Natural killer cell (primary cell): Measurements from ENCODE around the gene KLHDC7A. TPM values are rescaled to one million over a fixed set of nuclear protein-coding genes. Genes with fewer than 3 reads are reported as not detected.

ENCODE experiments used
- ATAC-seq, 3 donors: fragments of 150-1000 bp in 2 of 3; fragments of 200-7000 bp in 1 of 3; cut with Tn5 transposase; 1 replicate in 1 of 3; 2 replicates in 2 of 3; pipeline ENCODE4 v1.10.0; 2021; ENCODE audit warnings: mild to moderate bottlenecking in 2 of 3, moderate library complexity in 2 of 3
- DNase-seq, 2 donors: peaks; one replicate each; pipeline versions ENCODE4 v3.0.0 to v3.0.0-alpha.2; 2013 to 2021; ENCODE audit warnings: mixed read lengths in 1 of 2
- H3K27ac ChIP-seq: one replicate; pipeline ENCODE4 v1.5.1; 2013; ENCODE audit warnings: mild to moderate bottlenecking, low read length
- H3K27me3 ChIP-seq: one replicate; pipeline ENCODE4 v1.6.1; 2013; ENCODE audit warnings: low read length; ENCODE audit not compliant: control insufficient read depth, insufficient read depth
- H3K36me3 ChIP-seq: one replicate; pipeline ENCODE4 v1.6.1; 2013; ENCODE audit warnings: low read length; ENCODE audit not compliant: control insufficient read depth, insufficient read depth
- H3K4me1 ChIP-seq: one replicate; pipeline ENCODE4 v1.6.1; 2013; ENCODE audit warnings: low read length; ENCODE audit not compliant: control insufficient read depth, insufficient read depth
- H3K4me3 ChIP-seq: one replicate; pipeline ENCODE4 v1.5.1; 2013; ENCODE audit warnings: low read length
- H3K9me3 ChIP-seq: one replicate; pipeline ENCODE4 v1.6.1; 2013; ENCODE audit warnings: low read length; ENCODE audit not compliant: control insufficient read depth, insufficient read depth
- H3K27ac Mint-ChIP-seq, 2 donors: one replicate each; pipeline ENCODE4 v1.8.0; 2022; ENCODE audit warnings: mild to moderate bottlenecking in 2 of 2, mixed read lengths in 2 of 2, moderate library complexity in 1 of 2
- H3K27me3 Mint-ChIP-seq, 2 donors: one replicate each; pipeline ENCODE4 v1.8.0; 2022; ENCODE audit warnings: low read depth in 2 of 2, mixed read lengths in 2 of 2
- H3K36me3 Mint-ChIP-seq: one replicate; pipeline ENCODE4 v1.8.0; 2022; ENCODE audit warnings: mixed read lengths
- H3K4me1 Mint-ChIP-seq, 2 donors: one replicate each; pipeline ENCODE4 v1.8.0; 2022; ENCODE audit warnings: mixed read lengths in 2 of 2
- H3K4me3 Mint-ChIP-seq: one replicate; pipeline ENCODE4 v1.8.0; 2022; ENCODE audit warnings: mild to moderate bottlenecking, moderate library complexity, mixed read lengths
- H3K9me3 Mint-ChIP-seq, 2 donors: one replicate each; pipeline ENCODE4 v1.8.0; 2022; ENCODE audit warnings: mixed read lengths in 2 of 2
- whole genome bisulfite sequencing: methylation state at CpG from one replicate; pipeline ENCODE4 v1.1.7; 2013; ENCODE audit warnings: missing lambda C conversion rate; ENCODE audit not compliant: insufficient coverage; 5-methylcytosine and 5-hydroxymethylcytosine counted together
- intact Hi-C: fragments of 100-400 bp; cut with micrococcal nuclease; formaldehyde crosslinking; loops from one replicate; pipeline ENCODE4 v1.14.2; 2022
- total RNA-seq, 4 donors: library from RNA; stranded (reverse); fragments of 120-200 nt in 1 of 4; gene quantifications; one replicate each; pipeline versions ENCODE4 v1.2.3 to v1.2.4, GENCODE V29; 2013 to 2022
- TF ChIP-seq, protein P1 (sequence below): fragments of 200-600 bp; IDR thresholded peaks from one replicate; pipeline ENCODE4 v1.8.0; 2022; ENCODE audit warnings: antibody characterized with exemption

KLHDC7A gene
- total RNA-seq, 3 donors from 2014 or later (not counting 1 experiment from before 2014, with no cell fraction given), result 0.43 TPM; not detected in 2

DNA sequence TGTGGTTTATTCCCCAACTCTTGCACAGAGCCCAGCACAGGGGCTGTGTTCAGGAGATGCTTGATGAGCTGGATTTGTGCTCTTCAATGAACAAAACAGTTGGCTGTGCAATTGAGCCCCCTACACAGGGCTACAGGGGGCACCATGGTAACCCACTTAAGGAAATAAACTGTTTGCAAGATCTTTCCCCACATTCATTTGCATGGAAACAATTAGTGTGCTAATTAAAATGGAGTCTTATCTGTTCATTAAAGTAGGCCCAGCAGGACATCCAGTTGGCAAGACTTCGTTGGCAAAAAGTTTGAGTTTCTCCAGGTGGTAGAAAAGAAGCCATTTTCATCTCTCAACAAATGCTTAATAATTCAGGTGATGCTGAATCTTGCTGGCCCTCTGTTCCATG, 15.3 kb downstream of the KLHDC7A start:
- 60% methylated on average over 1 of the region's 1 CpG for WGBS

DNA sequence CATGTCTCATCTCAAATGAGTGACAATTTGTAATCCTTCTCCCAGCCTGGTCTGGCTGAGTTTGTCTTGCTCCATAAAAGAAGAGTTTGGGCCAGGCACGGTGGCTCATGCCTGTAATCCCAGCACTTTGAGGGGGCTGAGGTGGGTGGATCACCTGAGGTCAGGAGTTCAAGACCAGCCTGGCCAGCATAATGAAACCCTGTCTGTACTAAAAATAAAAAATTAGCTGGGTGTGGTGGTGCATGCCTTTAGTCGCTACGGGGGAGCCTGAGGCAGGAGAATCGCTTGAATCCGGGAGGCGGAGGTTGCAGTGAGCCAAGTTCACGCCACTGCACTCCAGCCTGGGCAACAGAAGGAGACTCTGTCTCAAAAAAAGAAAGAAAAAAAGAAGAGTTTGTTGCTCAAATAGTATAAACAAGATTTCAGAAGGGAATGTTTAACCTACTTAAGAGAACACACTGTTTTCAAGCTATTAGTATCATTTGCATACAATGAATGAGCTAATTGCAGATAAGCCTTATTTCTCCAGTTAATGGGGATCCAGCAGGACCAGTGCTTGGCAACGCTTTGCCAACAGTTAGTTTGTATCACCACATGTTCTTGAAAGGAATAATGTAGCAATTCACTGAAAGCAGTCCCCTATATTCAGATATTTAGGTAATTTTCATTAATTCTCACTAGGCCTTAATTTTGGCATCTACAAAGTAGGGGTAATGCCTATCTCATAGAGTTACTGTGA, 15.9 kb downstream of the KLHDC7A start:
- H3K36me3 Mint-ChIP-seq, result no peaks in the 10 kb centered on the region
- H3K9me3 Mint-ChIP-seq, result no peaks in the 10 kb centered on the region
- H3K27me3 Mint-ChIP-seq, result peaks cover 24 to 32% of the 10 kb centered on the region in 2 donors

More for the DNA sequence above, 15.3 kb downstream of the KLHDC7A start:
- TF ChIP-seq, protein P1, sequence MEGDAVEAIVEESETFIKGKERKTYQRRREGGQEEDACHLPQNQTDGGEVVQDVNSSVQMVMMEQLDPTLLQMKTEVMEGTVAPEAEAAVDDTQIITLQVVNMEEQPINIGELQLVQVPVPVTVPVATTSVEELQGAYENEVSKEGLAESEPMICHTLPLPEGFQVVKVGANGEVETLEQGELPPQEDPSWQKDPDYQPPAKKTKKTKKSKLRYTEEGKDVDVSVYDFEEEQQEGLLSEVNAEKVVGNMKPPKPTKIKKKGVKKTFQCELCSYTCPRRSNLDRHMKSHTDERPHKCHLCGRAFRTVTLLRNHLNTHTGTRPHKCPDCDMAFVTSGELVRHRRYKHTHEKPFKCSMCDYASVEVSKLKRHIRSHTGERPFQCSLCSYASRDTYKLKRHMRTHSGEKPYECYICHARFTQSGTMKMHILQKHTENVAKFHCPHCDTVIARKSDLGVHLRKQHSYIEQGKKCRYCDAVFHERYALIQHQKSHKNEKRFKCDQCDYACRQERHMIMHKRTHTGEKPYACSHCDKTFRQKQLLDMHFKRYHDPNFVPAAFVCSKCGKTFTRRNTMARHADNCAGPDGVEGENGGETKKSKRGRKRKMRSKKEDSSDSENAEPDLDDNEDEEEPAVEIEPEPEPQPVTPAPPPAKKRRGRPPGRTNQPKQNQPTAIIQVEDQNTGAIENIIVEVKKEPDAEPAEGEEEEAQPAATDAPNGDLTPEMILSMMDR, result no peak
- Mint-ChIP-seq H3K4me3 (no peak overlapping the region), H3K4me1 (no peaks in the 10 kb centered on the region), H3K27me3 (peaks cover 24 to 37% of the 10 kb centered on the region in 2 donors), H3K27ac (no peak overlapping the region), H3K9me3 (no peaks in the 10 kb centered on the region), H3K36me3 (no peaks in the 10 kb centered on the region)
- no peaks in the 10 kb centered on the region for H3K36me3 ChIP-seq
- DNase-seq (no peak), ATAC-seq (no peak)
- no peak overlapping the region for H3K27ac ChIP-seq
- H3K4me3 ChIP-seq, result no peak overlapping the region
- no peaks in the 10 kb centered on the region for H3K9me3 ChIP-seq
- intact Hi-C loops, result no loop called here
- no peaks in the 10 kb centered on the region for H3K27me3 ChIP-seq
- H3K4me1 ChIP-seq, result no peaks in the 10 kb centered on the region

DNA sequence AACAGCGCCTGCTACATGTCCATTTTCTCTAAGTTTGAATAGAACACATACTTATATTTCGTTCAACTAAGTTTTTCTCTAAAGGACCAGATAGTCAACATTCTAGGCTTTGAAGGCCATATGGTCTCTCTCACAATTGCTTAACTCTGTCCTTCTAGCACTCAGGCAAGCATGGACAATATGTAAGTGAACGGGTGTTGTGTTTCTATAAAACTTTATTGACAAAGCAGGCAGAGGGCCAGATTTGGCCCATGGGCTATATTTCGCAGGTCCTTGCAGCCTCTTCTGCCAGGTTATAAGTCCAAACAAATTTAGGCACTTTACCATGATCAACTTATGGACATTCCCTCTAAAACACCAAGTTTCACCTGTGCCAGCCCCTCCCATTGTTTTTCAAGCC, 21.1 kb downstream of the KLHDC7A start:
- H3K36me3 Mint-ChIP-seq, result no peaks in the 10 kb centered on the region
- ATAC-seq, result no peak
- TF ChIP-seq, protein P1, result no peak
- no peak overlapping the region for H3K4me3 Mint-ChIP-seq
- Histone ChIP-seq H3K4me3 (no peak overlapping the region), H3K4me1 (no peaks in the 10 kb centered on the region), H3K9me3 (no peaks in the 10 kb centered on the region), H3K27me3 (no peaks in the 10 kb centered on the region), H3K27ac (no peak overlapping the region), H3K36me3 (no peaks in the 10 kb centered on the region)
- H3K27me3 Mint-ChIP-seq, result peaks cover 16 to 21% of the 10 kb centered on the region in 2 donors
- no peaks in the 10 kb centered on the region for H3K4me1 Mint-ChIP-seq
- intact Hi-C loops, result no loop called here
- no peak for DNase-seq
- WGBS, result 90% methylated on average over 4 of the region's 4 CpGs
- no peak overlapping the region for H3K27ac Mint-ChIP-seq
- no peaks in the 10 kb centered on the region for H3K9me3 Mint-ChIP-seq

More for the DNA sequence above, 15.9 kb downstream of the KLHDC7A start:
- Mint-ChIP-seq H3K27ac (no peak overlapping the region), H3K4me3 (no peak overlapping the region), H3K4me1 (no peaks in the 10 kb centered on the region)
- H3K27ac ChIP-seq, result no peak overlapping the region
- no peaks in the 10 kb centered on the region for H3K4me1 ChIP-seq
- WGBS, result 89% methylated on average over 8 of the region's 8 CpGs
- ATAC-seq, result no peak
- no peak overlapping the region for H3K4me3 ChIP-seq
- intact Hi-C loops, result no loop called here
- DNase-seq, result no peak
- TF ChIP-seq, protein P1, result no peak
- no peaks in the 10 kb centered on the region for H3K9me3 ChIP-seq
- H3K36me3 ChIP-seq, result no peaks in the 10 kb centered on the region
- H3K27me3 ChIP-seq, result no peaks in the 10 kb centered on the region

DNA sequence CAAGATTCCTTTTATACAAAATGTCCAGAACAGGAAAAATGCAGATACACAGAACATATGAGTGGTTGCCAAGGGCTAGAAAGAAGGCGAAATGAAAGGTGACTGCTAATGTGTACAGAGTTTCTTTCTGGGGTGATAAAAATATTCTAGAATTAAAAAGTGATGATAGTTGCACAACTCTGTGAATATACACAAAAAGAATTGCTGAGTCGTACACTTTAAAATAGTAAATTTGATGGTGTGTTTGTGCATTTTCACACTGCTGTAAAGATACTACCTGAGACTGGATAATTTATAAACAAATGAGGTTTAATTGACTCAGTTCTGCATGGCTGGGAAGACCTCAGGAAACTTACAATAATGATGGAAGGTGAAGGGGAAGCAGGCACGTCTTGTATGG, 23.9 kb downstream of the KLHDC7A start:
- Histone ChIP-seq H3K4me3 (no peak overlapping the region), H3K27me3 (peaks cover 3% of the 10 kb centered on the region), H3K9me3 (no peaks in the 10 kb centered on the region), H3K27ac (no peak overlapping the region), H3K36me3 (no peaks in the 10 kb centered on the region), H3K4me1 (no peaks in the 10 kb centered on the region)
- peaks cover 0 to 2% of the 10 kb centered on the region in 2 donors for H3K9me3 Mint-ChIP-seq
- TF ChIP-seq, protein P1, result no peak
- no peaks in the 10 kb centered on the region for H3K36me3 Mint-ChIP-seq
- H3K4me1 Mint-ChIP-seq, result no peaks in the 10 kb centered on the region
- no peak for DNase-seq
- intact Hi-C loops, result no loop called here
- 58% methylated on average over 3 of the region's 3 CpGs for WGBS
- H3K27ac Mint-ChIP-seq, result no peak overlapping the region
- no peak for ATAC-seq
- H3K27me3 Mint-ChIP-seq, result peaks cover 10 to 12% of the 10 kb centered on the region in 2 donors
- no peak overlapping the region for H3K4me3 Mint-ChIP-seq
